Keratinocyte (primary cell): Measurements from ENCODE around the gene PRDM1. TPM values are rescaled to one million over a fixed set of nuclear protein-coding genes. Genes with fewer than 3 reads are reported as not detected.

Source experiments
- DNase-seq: peaks from one replicate; pipeline ENCODE4 v3.0.0-alpha.2; 2011; ENCODE audit warnings: low read depth, missing footprints, low spot score
- FAIRE-seq: peaks from 2 replicates; lab custom pipeline; 2011; peaks lifted over from hg19 to GRCh38; lab: Jason Lieb, UNC
- H2AFZ ChIP-seq: 2 replicates; pipeline ENCODE4 v1.6.0; 2012; ENCODE audit warnings: low read length, control low read depth, inconsistent platforms; ENCODE audit not compliant: control insufficient read depth
- H3K27ac ChIP-seq: 2 replicates; pipeline ENCODE4 v1.5.1; 2011; ENCODE audit warnings: low read length; ENCODE audit not compliant: control insufficient read depth, insufficient read depth
- H3K27me3 ChIP-seq: 3 replicates; pipeline ENCODE4 v1.6.0; 2011; ENCODE audit warnings: low read length; ENCODE audit not compliant: control insufficient read depth, insufficient read depth; ENCODE audit errors: extremely low read depth
- H3K36me3 ChIP-seq, 2 experiments: 2 replicates in 1 of 2; 3 replicates in 1 of 2; pipeline ENCODE4 v1.5.1; 2011; ENCODE audit warnings: low read length in 2 of 2, mild to moderate bottlenecking in 1 of 2; ENCODE audit not compliant: control insufficient read depth in 2 of 2, insufficient read depth in 2 of 2; ENCODE audit errors: extremely low read depth in 1 of 2
- H3K4me1 ChIP-seq: 3 replicates; pipeline ENCODE4 v1.5.1; 2011; ENCODE audit warnings: low read length; ENCODE audit not compliant: control insufficient read depth, insufficient read depth; ENCODE audit errors: extremely low read depth
- H3K4me2 ChIP-seq: 3 replicates; pipeline ENCODE4 v1.6.0; 2011; ENCODE audit warnings: low read depth, low read length; ENCODE audit not compliant: control insufficient read depth, insufficient read depth; ENCODE audit errors: extremely low read depth
- H3K4me3 ChIP-seq, 3 experiments: fragments of 200-600 bp in 1 of 3; sonication (generic) in 1 of 3; 2 replicates in 2 of 3; 3 replicates in 1 of 3; pipeline ENCODE4 v1.5.1; 2011 to 2016; ENCODE audit warnings: low read length in 3 of 3, mild to moderate bottlenecking in 3 of 3, control low read depth in 2 of 3, inconsistent platforms in 1 of 3, low read depth in 1 of 3, mixed read lengths in 1 of 3, mixed run types in 1 of 3, moderate library complexity in 1 of 3; ENCODE audit not compliant: control insufficient read depth in 2 of 3, insufficient read depth in 2 of 3; ENCODE audit errors: extremely low read depth in 1 of 3
- H3K79me2 ChIP-seq: 2 replicates; pipeline ENCODE4 v1.6.0; 2012; ENCODE audit warnings: low read length; ENCODE audit not compliant: control insufficient read depth, insufficient read depth
- H3K9ac ChIP-seq: 3 replicates; pipeline ENCODE4 v1.6.0; 2011; ENCODE audit warnings: low read length; ENCODE audit not compliant: control insufficient read depth, insufficient read depth; ENCODE audit errors: extremely low read depth
- H3K9me1 ChIP-seq: 3 replicates; pipeline ENCODE4 v1.6.0; 2011; ENCODE audit warnings: low read length; ENCODE audit not compliant: control insufficient read depth, insufficient read depth; ENCODE audit errors: extremely low read depth
- H3K9me3 ChIP-seq: 2 replicates; pipeline ENCODE4 v1.5.1; 2012; ENCODE audit warnings: low read depth, low read length; ENCODE audit not compliant: control insufficient read depth
- H4K20me1 ChIP-seq: 3 replicates; pipeline ENCODE4 v1.6.0; 2011; ENCODE audit warnings: low read length; ENCODE audit not compliant: control insufficient read depth, insufficient read depth; ENCODE audit errors: extremely low read depth
- EZH2 ChIP-seq: IDR thresholded peaks from one replicate; pipeline ENCODE4 v1.6.1; 2012; ENCODE audit warnings: inconsistent platforms, mild to moderate bottlenecking, low read length, moderate library complexity
- dilution Hi-C: fragments of 300-500 bp; cut with MboI; formaldehyde crosslinking; loops from one replicate; pipeline ENCODE4 v1.7.0; 2020; ENCODE audit warnings: low sequenced_read_pairs; ENCODE audit not compliant: extremely low pct_ligation_motif_present
- polyA plus RNA-seq, 5 experiments: library from polyadenylated mRNA; depleted of rRNA in 3 of 5; stranded (reverse) in 3 of 5; stranded (forward) in 1 of 5; unstranded in 1 of 5; fragments of >200 nt; gene quantifications; 1 replicate in 1 of 5; 2 replicates in 3 of 5; 3 replicates in 1 of 5; pipeline versions ENCODE4 v1.2.1 to v1.2.3, GENCODE V29; 2011 to 2012; ENCODE audit warnings: missing spikeins in 2 of 5, low read depth in 1 of 5, low replicate concordance in 1 of 5
- TF ChIP-seq, protein P1 (sequence below), 3 experiments: IDR thresholded peaks in 1 of 3; conservative IDR thresholded peaks in 1 of 3; optimal IDR thresholded peaks in 1 of 3; 2 replicates in 2 of 3; 3 replicates in 1 of 3; pipeline versions ENCODE3 to v1.5.1; 2011; ENCODE audit warnings: low read length in 3 of 3, mild to moderate bottlenecking in 3 of 3, moderate library complexity in 2 of 3, control low read depth in 1 of 3, inconsistent platforms in 1 of 3; ENCODE audit not compliant: insufficient read depth in 2 of 3; ENCODE audit errors: extremely low read depth in 1 of 3

Gene PRDM1
- polyA plus RNA-seq, 1 donor (not counting 4 experiments of a cell fraction or from before 2014, with no cell fraction given), result 6.7 TPM

DNA sequence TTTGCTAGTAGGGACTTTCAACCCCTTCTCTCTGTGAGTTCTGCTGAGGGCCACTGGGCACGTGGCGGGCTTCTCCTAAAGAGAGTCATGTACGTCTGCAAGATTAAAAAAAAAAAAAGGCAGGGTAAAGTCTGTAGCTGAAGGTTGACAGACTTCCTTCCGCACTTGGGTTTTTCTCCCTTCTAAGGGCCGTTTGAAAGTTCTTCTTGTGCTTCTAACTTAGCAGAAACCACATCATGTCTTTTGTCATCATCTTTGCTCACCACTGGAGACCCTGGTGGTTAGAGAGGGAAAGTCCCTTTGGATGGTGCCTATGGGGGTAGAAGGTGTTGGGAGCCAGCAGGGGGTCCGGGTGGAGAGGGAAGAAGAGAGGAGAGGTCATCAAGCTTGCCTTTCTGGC is 31.4 kb downstream of the PRDM1 start:
- Histone ChIP-seq H3K9me3 (no peaks in the 10 kb centered on the region), H3K4me1 (peaks cover 25% of the 10 kb centered on the region), H2AFZ (no peak overlapping the region), H3K9ac (no peak overlapping the region), H3K9me1 (no peaks in the 10 kb centered on the region), H4K20me1 (no peaks in the 10 kb centered on the region), H3K4me3 (no peak overlapping the region), H3K27ac (no peak overlapping the region), H3K79me2 (no peaks in the 10 kb centered on the region), H3K27me3 (no peaks in the 10 kb centered on the region), H3K36me3 (no peaks in the 10 kb centered on the region), H3K4me2 (no peak overlapping the region)
- TF ChIP-seq, protein P1, sequence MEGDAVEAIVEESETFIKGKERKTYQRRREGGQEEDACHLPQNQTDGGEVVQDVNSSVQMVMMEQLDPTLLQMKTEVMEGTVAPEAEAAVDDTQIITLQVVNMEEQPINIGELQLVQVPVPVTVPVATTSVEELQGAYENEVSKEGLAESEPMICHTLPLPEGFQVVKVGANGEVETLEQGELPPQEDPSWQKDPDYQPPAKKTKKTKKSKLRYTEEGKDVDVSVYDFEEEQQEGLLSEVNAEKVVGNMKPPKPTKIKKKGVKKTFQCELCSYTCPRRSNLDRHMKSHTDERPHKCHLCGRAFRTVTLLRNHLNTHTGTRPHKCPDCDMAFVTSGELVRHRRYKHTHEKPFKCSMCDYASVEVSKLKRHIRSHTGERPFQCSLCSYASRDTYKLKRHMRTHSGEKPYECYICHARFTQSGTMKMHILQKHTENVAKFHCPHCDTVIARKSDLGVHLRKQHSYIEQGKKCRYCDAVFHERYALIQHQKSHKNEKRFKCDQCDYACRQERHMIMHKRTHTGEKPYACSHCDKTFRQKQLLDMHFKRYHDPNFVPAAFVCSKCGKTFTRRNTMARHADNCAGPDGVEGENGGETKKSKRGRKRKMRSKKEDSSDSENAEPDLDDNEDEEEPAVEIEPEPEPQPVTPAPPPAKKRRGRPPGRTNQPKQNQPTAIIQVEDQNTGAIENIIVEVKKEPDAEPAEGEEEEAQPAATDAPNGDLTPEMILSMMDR (optimal IDR thresholded peaks at IDR 0.05 in 1 of 3, IDR thresholded peaks at IDR 0.05 in 1 of 3, conservative IDR thresholded peaks at IDR 0.05 in 1 of 3; ENCODE audit: extremely low read depth in 1 of 3, insufficient read depth in 2 of 3, low read length in 3 of 3), result no peak
- DNase-seq, result no peak
- dilution Hi-C loops, result no loop called here
- no peak for FAIRE-seq

DNA sequence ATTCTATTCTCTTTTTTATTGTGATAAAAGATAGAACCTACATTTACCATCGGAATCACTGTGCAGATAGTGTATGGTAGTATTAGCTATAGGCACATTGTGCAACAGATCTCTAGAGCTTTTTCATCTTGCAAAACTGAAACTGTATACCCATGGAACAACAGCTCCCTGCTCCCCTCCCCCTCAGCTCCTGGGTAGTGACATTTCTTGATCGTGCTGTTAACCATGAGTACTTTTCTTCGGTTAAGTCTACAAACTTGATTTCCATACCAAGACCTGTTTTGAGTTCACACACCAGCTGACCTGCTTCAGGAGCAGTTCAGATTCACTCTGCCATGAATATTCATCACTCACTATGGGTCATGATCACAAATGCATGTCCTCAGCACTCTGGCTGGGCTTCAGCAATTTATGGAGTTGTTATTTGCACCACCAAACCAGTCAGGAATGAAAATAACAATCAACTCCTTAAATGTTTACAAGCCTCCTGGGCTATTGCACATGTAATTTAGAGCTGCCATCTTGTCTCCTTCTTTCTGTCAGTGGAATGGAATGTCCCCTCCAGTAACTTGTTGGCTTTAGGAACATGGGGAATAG is 32.8 kb downstream of the PRDM1 start:
- DNase-seq (no peak), FAIRE-seq (no peak)
- dilution Hi-C loops, result no loop called here
- TF ChIP-seq, protein P1 (optimal IDR thresholded peaks at IDR 0.05 in 1 of 3, IDR thresholded peaks at IDR 0.05 in 1 of 3, conservative IDR thresholded peaks at IDR 0.05 in 1 of 3; ENCODE audit: extremely low read depth in 1 of 3, insufficient read depth in 2 of 3, low read length in 3 of 3), result no peak
- TF ChIP-seq EZH2, result no peak
- Histone ChIP-seq H3K4me3 (no peak overlapping the region), H3K79me2 (no peaks in the 10 kb centered on the region), H3K27me3 (no peaks in the 10 kb centered on the region), H3K27ac (no peak overlapping the region), H3K4me1 (peaks cover 20% of the 10 kb centered on the region), H4K20me1 (no peaks in the 10 kb centered on the region), H2AFZ (no peak overlapping the region), H3K9me1 (no peaks in the 10 kb centered on the region), H3K4me2 (no peak overlapping the region), H3K36me3 (no peaks in the 10 kb centered on the region), H3K9ac (no peak overlapping the region), H3K9me3 (no peaks in the 10 kb centered on the region)
